ENCODE data around the gene CFAP90.

The CFAP90 gene

GRCh38 chr5:7824995-7825394, 25.9 kb downstream of the CFAP90 start:
- TF ChIP-seq FOXM1 (IDR thresholded peaks at IDR 0.05; ENCODE audit: borderline replicate concordance) = no peak
- no peak for TF ChIP-seq ZNF384 (IDR thresholded peaks at IDR 0.05)
- no peak for TF ChIP-seq L3MBTL2 (conservative IDR thresholded peaks at IDR 0.05)
- CTCF ChIA-PET = no interaction called here
- DNase-seq (ENCODE audit: extremely low spot score) = no peak
- POLR2A ChIA-PET = interaction anchor here (1.0 kb wide), 1 partner anchor 9 kb away, joined by 3 read pairs; no protein-coding TSS in a partner anchor

- ChIA-PET POLR2A (no interaction called here), CTCF (interaction anchor here (0.6 to 0.8 kb wide), 2 partner anchors 33 to 49 kb away, joined by 3 to 10 read pairs; no protein-coding TSS in a partner anchor)
- DNase-seq (ENCODE audit: extremely low spot score) = no peak
- no peak for TF ChIP-seq FOXA1 (IDR thresholded peaks at IDR 0.05)
- peak; percentile 51 for TF ChIP-seq PKNOX1 (IDR thresholded peaks at IDR 0.05)
Measured at GRCh38 chr5:7823594-7823993, 27.3 kb downstream of the CFAP90 start.

- ChIA-PET CTCF (no interaction called here), POLR2A (no interaction called here)
- TF ChIP-seq LEF1 (IDR thresholded peaks at IDR 0.05; ENCODE audit: borderline replicate concordance) (no peak), ARNT (IDR thresholded peaks at IDR 0.05) (no peak), SUZ12 (IDR thresholded peaks at IDR 0.05) (no peak), HDGF (IDR thresholded peaks at IDR 0.05; ENCODE audit: borderline replicate concordance) (no peak)
- no peak for DNase-seq (ENCODE audit: extremely low spot score)
Measured at GRCh38 chr5:7822449-7822848, 28.5 kb downstream of the CFAP90 start.

GRCh38 chr5:7816535-7816901, 34.4 kb downstream of the CFAP90 start:
- no peak for DNase-seq (ENCODE audit: extremely low spot score)
- ChIA-PET POLR2A (no interaction called here), CTCF (interaction anchor here (0.6 to 1.8 kb wide), 5 partner anchors 12 to 184 kb away, joined by 3 to 9 read pairs (median 3); no protein-coding TSS in a partner anchor)
- TF ChIP-seq FOXK2 (IDR thresholded peaks at IDR 0.05) (no peak), HDGF (IDR thresholded peaks at IDR 0.05; ENCODE audit: borderline replicate concordance) (no peak), ZNF384 (IDR thresholded peaks at IDR 0.05) (no peak), NFRKB (IDR thresholded peaks at IDR 0.05) (no peak), BHLHE40 (IDR thresholded peaks at IDR 0.05; ENCODE audit: borderline replicate concordance) (no peak), ELF4 (IDR thresholded peaks at IDR 0.05) (no peak), SP1 (IDR thresholded peaks at IDR 0.05) (no peak), TARDBP (IDR thresholded peaks at IDR 0.05) (no peak), ARNT (IDR thresholded peaks at IDR 0.05) (no peak), L3MBTL2 (conservative IDR thresholded peaks at IDR 0.05) (no peak), PKNOX1 (IDR thresholded peaks at IDR 0.05) (no peak), SUZ12 (IDR thresholded peaks at IDR 0.05) (no peak), FOXM1 (IDR thresholded peaks at IDR 0.05; ENCODE audit: borderline replicate concordance) (no peak), LEF1 (IDR thresholded peaks at IDR 0.05; ENCODE audit: borderline replicate concordance) (no peak)

- TF ChIP-seq TARDBP (IDR thresholded peaks at IDR 0.05) = no peak
- no peak for TF ChIP-seq NFRKB (IDR thresholded peaks at IDR 0.05)
- TF ChIP-seq FOXK2 (IDR thresholded peaks at IDR 0.05) = no peak
- no peak for TF ChIP-seq ELF4 (IDR thresholded peaks at IDR 0.05)
- ChIA-PET CTCF (interaction anchor here (0.6 to 1.8 kb wide), 6 partner anchors 12 to 1327 kb away, joined by 3 to 9 read pairs (median 4); no protein-coding TSS in a partner anchor), POLR2A (no interaction called here)
- peak; percentile 83 for DNase-seq (ENCODE audit: extremely low spot score)
Measured at GRCh38 chr5:7815892-7816534, 34.9 kb downstream of the CFAP90 start.

- no peak for TF ChIP-seq FOXA1 (IDR thresholded peaks at IDR 0.05)
- no peak for TF ChIP-seq FOXM1 (IDR thresholded peaks at IDR 0.05; ENCODE audit: borderline replicate concordance)
- TF ChIP-seq NFRKB (IDR thresholded peaks at IDR 0.05) = no peak
- TF ChIP-seq SP1 (IDR thresholded peaks at IDR 0.05) = no peak
- no peak for TF ChIP-seq BHLHE40 (IDR thresholded peaks at IDR 0.05; ENCODE audit: borderline replicate concordance)
- TF ChIP-seq LEF1 (IDR thresholded peaks at IDR 0.05; ENCODE audit: borderline replicate concordance) = no peak
- no peak for TF ChIP-seq L3MBTL2 (conservative IDR thresholded peaks at IDR 0.05)
- POLR2A ChIA-PET = no interaction called here
- CTCF ChIA-PET = no interaction called here
- DNase-seq (ENCODE audit: extremely low spot score) = no peak
Measured at GRCh38 chr5:7814816-7815215, 36.1 kb downstream of the CFAP90 start.

GRCh38 chr5:7813576-7813975, 37.4 kb downstream of the CFAP90 start:
- DNase-seq (ENCODE audit: extremely low spot score) = no peak
- ChIA-PET POLR2A (no interaction called here), CTCF (no interaction called here)
- no peak for TF ChIP-seq LEF1 (IDR thresholded peaks at IDR 0.05; ENCODE audit: borderline replicate concordance)
- TF ChIP-seq L3MBTL2 (conservative IDR thresholded peaks at IDR 0.05) = no peak
- no peak for TF ChIP-seq HDGF (IDR thresholded peaks at IDR 0.05; ENCODE audit: borderline replicate concordance)
- TF ChIP-seq SP1 (IDR thresholded peaks at IDR 0.05) = no peak
- no peak for TF ChIP-seq FOXK2 (IDR thresholded peaks at IDR 0.05)
- no peak for TF ChIP-seq CTBP1 (IDR thresholded peaks at IDR 0.05; ENCODE audit: borderline replicate concordance)
- TF ChIP-seq SUZ12 (IDR thresholded peaks at IDR 0.05) = no peak
- no peak for TF ChIP-seq PKNOX1 (IDR thresholded peaks at IDR 0.05)
